HG03575 (cell line): ENCODE data around the gene NAP1L1.
A peak's percentile ranks its signal among the peaks of the same experiment; 100 is the strongest.

Experiments used
- ATAC-seq: cut with Tn5 transposase; IDR thresholded peaks from one replicate; pipeline ENCODE4 v1.9.1; 2021; ENCODE audit not compliant: unreplicated experiment, insufficient number of reproducible peaks, low FRiP score; ENCODE audit errors: extremely low read depth

The NAP1L1 gene

DNA sequence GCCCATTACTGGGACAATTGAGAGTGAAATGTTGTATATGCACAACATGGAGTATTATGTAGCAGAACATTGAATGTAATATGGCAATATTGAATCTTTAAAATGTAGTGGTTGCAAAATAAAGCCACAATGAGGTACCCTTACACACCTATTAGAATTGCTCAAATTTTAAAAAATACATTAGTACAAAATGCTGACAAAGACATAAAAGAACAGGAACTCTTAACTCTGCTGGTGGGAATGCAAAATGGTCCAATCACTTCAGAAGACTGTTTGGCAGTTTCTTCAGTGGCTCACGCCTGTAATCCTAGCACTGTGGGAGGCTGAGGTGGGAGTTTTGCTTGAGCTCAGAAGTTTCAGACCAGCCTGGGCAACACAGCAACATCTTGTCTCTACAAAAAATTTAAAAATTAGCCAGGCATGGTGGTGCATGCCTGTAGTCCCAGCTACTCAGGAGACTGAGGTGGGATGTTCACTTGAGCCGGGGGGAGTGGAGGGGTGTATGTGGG, 6.8 kb upstream of the NAP1L1 start:
- no peak for ATAC-seq

DNA sequence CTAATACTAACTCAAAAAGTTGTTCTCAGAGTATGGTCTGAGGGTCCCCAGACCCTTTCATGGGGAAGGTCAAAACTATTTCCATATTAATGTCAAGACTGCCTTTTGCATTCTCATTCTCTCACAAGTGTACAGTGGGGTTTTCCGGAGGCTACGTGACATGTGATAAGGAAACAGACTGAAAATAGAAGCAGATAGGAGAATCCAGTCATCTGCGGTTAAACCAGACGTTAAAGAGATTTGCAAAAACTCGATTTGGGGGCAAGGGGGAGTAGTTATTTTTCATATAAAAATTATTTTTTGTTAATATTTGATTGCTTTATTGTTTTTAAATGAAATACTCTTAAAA, 1.0 kb upstream of the NAP1L1 start:
- no peak for ATAC-seq

DNA sequence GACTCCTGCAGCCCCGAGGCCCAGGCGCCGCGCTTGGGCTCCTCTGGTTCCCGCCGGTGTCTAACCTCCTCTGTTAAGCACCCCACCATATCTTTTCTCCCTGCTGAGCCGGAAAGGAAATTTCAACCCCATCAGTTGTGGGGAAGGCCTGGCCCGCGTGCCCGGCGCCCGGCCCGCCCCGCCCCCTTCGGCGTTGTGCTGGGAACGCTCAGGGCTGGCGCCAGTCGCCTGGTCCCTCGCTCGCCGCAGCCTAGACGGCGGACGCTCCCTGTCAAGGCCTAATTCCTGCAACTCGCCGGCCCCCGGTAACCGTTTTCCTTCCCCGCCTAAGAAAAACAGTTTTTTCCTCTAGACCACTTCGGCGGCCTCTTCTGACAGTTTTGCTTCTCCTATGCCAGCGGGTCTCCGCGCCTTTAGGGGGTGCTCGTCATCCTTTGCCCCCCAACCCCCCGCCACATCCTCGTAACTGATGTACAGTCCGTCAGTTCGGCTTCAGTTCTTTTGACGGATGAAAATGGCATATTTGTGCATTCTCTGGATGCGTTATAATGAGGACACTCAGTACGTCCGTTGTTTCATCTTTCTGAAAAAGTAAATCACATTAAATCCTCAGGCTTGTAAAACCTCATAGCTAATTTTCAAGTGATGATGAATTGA, 506 bp upstream of the NAP1L1 start:
- peak; percentile 23 for ATAC-seq

DNA sequence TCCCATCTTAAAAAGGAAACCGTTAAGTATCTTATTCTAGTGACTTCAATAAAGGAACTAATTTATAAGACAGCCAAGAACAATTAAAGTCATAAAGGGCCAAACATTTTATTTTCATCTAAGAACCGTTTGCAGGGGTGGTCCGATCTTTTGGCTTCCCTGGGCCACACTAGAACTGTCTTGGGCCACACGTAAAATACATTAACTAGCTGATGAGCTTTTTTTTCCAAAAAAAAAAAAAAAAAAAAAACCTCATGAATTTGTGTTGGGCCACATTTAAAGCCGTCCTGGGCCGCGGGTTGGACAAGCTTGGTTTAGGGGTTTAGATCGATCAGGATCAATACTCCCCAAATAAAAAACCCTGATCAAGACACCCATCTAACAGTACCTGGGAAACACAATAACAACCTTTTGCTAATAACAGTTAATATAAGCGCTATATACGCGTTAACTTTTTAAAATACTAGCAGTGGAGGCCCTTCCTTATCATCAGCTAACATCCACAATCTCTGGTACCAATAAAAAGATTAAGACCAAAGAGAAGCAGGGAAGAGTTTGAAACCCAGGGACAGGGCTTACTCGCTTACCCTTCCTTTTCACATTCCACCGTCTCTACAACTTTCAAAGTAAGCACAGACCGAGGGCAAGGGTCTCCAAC, 1.1 kb downstream of the NAP1L1 start:
- no peak for ATAC-seq

DNA sequence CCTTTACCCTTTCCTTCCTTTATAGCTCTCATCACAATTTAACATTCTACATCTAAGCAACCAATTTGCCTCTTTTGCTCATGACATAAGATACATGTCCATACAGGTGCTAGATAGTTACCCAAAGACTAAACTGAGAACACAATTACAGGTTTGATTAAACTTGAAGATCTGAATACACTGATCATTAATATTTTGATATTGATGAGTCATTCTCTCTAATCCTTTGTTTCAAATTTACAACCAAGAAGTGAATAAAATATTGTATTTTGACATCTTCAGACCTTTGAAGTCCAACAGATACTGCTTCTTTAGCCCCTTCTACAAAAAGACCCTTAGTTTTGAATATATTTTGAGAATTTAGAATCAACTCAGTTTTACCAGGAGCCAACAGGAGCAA, 2.6 kb downstream of the NAP1L1 start:
- no peak for ATAC-seq

DNA sequence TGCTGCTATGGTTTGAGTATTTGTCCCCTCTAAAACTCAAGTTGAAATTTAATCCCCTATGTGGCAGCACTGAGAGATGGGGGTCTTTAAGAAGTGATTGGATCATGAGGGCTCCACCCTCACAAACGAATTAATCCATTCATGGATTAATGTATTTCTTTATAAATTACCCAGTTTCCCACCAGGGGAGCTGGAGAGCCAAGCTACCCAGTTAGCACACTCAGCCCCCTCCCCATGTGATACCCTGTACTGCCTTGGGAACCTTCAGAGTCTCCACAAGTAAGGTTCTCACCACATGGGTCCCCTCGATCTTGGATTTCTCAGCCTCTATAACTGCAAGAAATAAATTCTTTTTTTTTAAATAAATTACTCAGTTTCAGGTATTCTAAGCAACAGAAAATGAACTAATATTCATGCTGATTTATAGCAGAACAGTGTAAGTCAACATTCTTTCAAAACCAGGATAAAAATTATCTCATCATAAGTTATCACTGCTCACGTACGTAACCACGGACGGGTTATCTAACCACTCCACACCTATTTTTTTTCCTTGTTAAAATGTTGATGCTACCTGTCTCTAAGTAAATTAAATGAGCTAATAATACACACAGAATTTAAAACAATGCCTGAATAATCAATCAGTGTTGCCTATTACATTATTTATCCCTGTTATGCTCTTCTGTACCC, 3.6 kb downstream of the NAP1L1 start:
- no peak for ATAC-seq

DNA sequence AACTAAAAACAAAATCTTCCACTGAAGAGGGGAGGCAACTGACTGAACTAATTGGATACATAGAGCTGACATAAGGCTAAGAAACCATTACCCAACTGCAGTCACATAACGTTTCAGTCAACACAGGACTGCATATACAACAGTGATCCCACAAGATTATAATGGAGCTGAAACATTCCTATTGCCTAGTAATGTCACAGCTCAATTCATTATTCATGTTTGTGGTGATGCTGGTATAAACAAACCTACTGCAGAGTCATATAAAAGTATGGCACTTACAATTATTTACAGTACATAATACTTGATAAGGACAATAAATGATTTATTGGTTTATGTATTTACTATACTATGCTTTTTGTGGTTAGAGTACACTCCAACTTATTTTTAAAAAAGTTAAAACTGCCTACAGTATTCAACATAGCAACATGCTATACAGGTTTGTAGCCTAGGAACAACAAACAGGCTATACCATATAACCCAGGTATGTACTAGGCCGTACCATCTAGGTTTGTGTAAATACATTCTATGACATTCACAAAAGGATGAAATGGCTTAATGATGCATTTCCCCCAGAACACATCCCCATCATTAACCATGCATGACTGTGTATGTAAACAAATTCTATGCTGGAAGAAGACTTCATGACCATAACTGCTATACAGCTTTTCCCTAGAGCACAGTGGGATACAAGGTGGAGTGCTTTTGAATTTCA, 4.3 kb downstream of the NAP1L1 start:
- no peak for ATAC-seq

DNA sequence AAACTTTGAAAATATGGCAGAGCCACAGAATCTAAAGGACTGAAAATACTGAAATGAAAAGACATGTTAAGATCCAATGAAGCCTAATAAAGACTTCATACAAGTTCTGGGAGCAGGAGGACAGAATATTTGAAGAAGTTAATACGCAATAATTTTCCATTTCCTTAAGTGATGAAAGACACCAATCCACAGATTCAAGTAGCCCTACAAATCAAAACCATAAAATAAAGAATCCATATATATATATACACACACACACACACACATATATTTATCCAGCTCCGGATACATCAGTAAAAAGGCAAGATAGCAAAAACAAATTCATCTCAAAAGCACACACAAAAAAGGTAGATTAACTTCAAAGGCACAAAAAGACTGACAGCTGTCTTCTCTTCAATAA, 5.7 kb downstream of the NAP1L1 start:
- no peak for ATAC-seq

DNA sequence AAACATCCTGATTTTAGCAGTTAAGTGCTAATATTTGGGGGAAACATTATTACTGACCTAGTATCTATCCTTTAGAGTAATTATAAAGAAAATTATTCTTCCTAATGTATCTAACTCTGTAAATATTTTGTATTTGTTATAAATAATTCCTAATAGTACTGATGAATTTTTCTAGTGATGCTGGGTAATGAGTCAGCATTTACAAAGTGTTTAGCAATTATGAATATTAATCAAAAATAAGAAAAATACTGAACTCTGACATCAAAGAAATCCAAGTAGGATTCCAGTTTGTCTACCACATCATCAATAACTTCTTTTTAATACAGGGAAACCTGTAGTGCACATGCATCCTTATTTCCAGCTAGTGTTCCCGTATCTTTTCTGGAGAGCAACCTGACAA, 9.0 kb downstream of the NAP1L1 start:
- ATAC-seq = no peak

DNA sequence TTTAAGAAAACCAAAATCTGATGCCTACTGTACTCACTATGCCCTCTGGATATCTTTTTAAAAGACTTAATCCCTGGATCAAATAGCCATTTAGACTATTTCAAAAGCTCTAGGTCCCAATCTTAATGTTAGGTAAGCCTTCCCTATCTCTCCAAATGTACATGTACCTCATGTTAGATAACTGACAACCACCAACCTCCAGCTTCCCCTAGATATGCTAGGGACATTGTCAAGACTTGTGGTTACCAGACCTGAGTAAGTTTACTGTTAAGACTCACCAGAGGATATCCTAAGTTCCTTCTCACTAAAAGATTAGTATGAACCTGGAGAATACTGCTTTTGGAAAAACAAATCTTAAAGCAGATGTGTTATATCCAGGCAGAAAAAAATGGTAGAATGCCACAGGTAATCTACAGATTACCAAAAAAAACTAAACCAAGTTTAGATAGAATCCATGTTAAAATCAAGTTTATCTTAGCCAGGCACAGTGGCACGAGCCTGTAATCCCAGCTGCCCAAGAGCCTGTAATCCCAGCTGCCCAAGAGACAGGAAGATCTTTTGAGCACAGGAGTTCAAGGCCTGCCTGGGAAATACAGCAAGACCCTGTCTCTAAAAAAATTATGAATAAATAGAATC, 9.7 kb downstream of the NAP1L1 start:
- ATAC-seq = no peak

DNA sequence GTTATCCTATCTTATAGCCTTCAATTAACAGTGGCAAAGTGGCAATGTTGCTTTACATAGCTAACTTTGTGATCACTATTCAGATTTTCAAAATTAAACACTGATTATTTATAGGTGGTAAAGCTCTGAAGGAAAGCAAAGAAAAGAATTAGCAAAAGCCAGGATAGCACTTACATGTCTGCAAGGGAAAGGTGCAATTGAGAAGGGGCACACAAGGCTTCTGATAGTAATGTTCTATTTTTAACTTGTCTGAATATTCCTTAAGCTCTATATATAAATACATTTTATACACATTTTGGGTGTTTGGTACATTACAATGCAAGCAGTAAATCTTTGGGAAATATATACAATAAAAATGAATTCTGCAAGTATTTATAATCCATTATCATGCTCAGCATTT, 10.9 kb downstream of the NAP1L1 start:
- no peak for ATAC-seq

DNA sequence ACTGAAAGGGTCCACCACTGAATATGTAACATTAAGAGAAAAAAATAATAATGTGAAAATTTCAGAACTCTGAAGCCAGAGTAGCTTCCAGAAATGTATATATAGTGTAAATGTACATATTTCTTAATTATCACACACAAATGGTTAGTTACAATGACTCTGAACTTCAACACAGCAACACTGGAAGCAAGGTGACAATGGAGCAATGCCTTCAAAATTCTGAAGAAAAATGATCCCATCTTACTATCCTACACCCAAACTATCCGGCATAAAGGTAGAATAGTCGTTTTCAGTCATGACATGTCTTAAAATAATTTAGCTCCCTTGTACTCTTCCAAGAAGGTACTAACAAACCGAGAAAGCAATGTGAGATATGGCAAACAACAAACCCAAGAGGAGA, 11.9 kb downstream of the NAP1L1 start:
- ATAC-seq = no peak

DNA sequence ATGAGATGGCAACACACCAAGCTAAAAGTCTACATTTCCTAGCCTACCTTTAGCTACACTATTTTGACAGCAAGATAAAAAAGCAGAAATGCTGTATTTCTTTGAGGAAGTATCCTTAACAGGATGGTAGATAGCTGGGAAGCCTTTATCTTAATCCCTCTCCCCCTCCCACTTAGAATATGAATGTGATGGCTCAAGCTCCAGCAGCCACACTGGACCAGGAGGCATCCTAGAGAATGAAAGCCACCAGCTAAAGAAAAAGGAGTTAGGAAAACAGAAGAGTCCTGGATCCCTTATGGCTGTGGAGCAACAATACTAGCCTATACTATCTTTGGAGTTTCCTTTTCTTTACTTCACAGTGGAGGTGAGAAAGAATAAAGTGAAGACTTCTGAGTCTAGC, 15.1 kb downstream of the NAP1L1 start:
- no peak for ATAC-seq

DNA sequence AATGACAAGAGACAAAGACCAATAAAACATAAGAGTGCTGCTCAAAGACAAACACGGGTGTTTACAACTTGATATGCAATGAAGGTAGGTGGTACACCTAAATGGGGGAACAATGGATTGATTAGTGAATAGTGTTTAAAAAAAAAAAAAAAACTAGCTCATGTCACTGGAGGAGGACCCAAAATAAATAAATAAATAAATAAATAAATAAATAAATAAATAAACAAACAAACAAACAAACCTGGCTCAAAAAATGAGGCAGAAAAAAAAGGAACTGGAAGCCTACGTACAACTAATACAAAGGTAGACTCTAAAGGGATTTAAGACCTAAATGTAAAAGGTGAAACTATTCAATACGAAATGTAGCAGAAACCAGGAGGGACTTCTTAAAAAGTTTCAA, 18.6 kb downstream of the NAP1L1 start:
- no peak for ATAC-seq

DNA sequence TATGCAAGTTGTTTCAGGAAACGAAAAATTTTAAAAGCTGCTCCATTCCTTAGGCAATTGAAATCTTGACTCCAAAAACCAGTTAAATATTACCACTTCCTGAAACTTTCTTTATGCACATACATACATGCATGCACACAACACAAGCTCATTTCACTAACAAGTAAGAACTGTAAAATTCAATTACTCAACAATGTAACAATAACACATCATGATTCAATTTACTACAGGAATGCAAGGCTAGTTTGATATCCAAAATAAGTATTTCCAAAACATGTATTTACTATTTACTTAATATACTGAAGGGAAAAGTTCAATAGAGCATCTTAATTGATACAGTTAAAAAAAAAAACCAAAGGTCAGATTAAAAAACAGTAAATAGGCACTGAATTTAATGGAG, 19.6 kb downstream of the NAP1L1 start:
- no peak for ATAC-seq

DNA sequence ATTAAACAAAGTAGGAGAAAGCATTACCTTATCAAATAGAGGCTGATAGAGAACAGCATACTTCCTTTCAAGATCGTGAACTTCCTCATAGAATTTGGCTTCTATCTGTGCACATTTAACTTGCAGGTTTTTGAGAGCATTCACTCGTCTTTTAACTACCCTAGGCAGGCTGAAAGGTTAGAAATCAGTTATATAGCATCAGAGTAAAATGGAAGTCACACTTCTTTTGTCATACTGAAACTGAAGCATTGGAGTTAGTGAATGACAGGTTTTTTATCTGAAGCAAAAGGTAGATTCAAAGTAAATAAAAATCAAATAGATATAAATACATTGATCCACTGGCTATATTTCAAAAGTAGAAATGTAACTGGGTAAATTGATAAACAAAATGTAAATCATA, 24.4 kb downstream of the NAP1L1 start:
- no peak for ATAC-seq

DNA sequence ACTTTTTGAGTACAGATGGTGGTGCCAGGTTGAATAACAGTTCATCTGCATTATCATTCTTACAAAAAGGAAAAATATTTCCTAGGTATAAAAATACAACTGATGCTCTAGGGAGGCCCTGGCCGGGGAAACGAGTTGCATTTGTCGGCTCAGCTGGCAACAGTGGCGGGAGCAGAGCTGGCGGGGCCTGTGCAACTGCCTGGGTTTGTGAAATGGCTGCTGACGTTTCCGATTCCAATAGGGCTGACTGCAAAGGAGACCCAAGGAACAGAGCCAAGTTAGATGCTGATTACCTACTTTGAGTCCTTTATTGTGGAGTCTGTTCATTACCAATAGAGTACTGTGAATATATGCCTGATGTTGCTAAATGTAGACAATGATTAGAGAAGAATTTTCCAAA, 27.2 kb downstream of the NAP1L1 start:
- ATAC-seq = no peak

DNA sequence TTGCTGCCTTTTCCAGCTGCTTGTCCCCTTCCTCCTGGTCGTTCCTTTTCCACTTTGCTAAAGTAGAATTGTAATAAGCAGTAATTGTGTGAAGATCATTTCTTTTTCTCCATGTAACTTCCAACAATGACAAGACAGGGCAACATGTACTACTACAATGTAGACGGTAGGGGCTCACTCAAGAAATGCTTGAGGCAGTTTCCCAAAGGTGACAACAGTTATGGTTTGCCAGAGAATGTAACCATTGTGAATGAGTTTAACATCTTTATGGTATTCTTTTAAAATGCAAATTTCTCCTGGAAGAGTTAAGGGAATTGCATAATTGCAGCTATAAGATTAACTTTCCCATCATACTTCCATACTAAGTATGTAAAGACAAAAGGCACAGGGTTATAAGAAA, 29.1 kb downstream of the NAP1L1 start:
- ATAC-seq = no peak

DNA sequence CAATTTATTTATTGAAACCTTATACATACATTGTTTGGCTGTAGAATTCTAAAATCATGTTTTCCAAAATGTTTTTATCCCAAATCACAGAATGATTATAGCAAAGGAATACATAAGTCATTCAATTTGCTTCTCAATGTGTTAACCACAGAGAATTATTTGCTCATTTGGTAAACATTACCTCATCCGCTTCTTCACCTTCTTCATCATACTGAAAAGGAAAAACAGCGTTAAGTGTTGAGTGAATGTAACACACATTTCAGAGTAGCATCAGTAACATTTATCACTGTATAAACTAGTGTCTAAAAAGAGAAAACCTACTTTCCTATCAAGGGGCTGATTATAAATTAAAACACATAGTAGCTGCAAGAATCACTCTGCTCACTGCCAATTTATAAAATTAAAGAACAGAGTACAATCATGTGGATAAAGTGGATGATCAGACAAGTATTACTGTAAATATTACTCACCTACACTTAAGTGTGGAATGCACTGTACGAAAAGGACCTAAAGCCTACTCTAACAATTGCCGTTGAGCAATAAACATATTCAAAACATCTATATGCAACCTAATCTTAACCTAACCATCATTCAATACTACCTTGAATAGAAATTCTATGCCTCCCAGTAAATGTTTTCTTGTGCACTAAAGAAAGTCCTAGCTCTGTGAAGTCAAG, 34.8 kb downstream of the NAP1L1 start:
- no peak for ATAC-seq
